ENCODE data around the gene ANXA4.

DNA sequence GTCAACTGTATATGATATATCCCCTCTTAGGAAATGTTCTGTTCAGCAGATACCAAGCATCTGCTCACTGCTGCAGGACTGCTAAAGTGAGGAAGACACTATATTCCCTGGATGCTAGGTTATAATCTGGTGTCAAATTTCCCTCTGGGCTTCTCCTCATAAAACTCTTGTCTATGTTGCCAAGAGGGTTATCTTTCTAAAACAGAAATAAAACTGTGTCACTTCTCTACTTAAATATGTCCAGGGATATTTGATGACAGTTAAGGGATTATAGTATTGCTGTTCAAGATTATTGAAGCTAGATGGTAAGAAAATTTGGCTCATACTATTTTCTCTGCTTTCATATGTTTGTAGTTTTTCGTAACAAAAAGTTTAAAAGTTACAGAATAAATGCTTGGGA is 121.4 kb downstream of the ANXA4 start:
- no peak for TF ChIP-seq POLR2AphosphoS5 (IDR thresholded peaks at IDR 0.05; ENCODE audit: low read depth, low read length)
- no peak for TF ChIP-seq REST (IDR thresholded peaks at IDR 0.05; ENCODE audit: insufficient read depth in 1 of 2, low read depth in 2 of 2, low read length in 2 of 2)
- no peak for TF ChIP-seq TAF1 (IDR thresholded peaks at IDR 0.05; ENCODE audit: borderline replicate concordance, insufficient read depth, low read length)

Measured in PFSK-1 (cell line).